Breast epithelium (tissue), 4 donors: ENCODE results near the gene CASK. TPM values are rescaled to one million over a fixed set of nuclear protein-coding genes. Genes with fewer than 3 reads are reported as not detected.
"Not testable (repeated sequence)": the region's sequence is repeated elsewhere in the genome, so short reads cannot be mapped to it uniquely, and the experiment has no call there.

ENCODE experiments used
- DNase-seq, 2 donors: peaks; one replicate each; pipeline ENCODE4 v3.0.0-alpha.2; 2019; ENCODE audit warnings: low spot score in 2 of 2
- H3K27ac ChIP-seq, 2 donors: fragments of 200-600 bp; sonication (generic) in 1 of 2; one replicate each; pipeline ENCODE4 v1.5.1; 2016 to 2019; ENCODE audit warnings: mild to moderate bottlenecking in 1 of 2
- H3K27me3 ChIP-seq, 2 donors: fragments of 200-600 bp; sonication (generic) in 1 of 2; one replicate each; pipeline versions ENCODE4 v1.5.1 to v1.6.0; 2017 to 2019; ENCODE audit warnings: control low read depth in 1 of 2, mild to moderate bottlenecking in 1 of 2
- H3K36me3 ChIP-seq: fragments of 200-600 bp; one replicate; pipeline ENCODE4 v1.5.1; 2019
- H3K4me1 ChIP-seq, 2 donors: fragments of 200-600 bp; sonication (generic); one replicate each; pipeline ENCODE4 v1.5.1; 2016 to 2019; ENCODE audit warnings: control low read depth in 1 of 2
- H3K4me3 ChIP-seq, 3 donors: fragments of 200-600 bp; sonication (generic); 1 replicate in 2 of 3; 2 replicates in 1 of 3; pipeline ENCODE4 v1.5.1; 2016 to 2019; ENCODE audit warnings: mild to moderate bottlenecking in 3 of 3, moderate library complexity in 2 of 3
- H3K9me3 ChIP-seq, 2 donors: fragments of 200-600 bp; sonication (generic) in 1 of 2; one replicate each; pipeline ENCODE4 v1.5.1; 2016 to 2019; ENCODE audit warnings: control low read depth in 1 of 2
- POLR2A ChIP-seq: fragments of 450-650 bp; IDR thresholded peaks from one replicate; pipeline ENCODE4 v1.6.1; 2016; ENCODE audit warnings: antibody characterized with exemption, mild to moderate bottlenecking, moderate library complexity
- POLR2AphosphoS5 ChIP-seq, 3 donors: sonication (generic); formaldehyde crosslinking; IDR thresholded peaks; one replicate each; pipeline ENCODE4 v1.6.1; 2017; ENCODE audit warnings: antibody characterized with exemption in 3 of 3
- intact Hi-C: fragments of 100-400 bp; cut with DNase I; formaldehyde crosslinking; loops from one replicate; pipeline ENCODE4 v1.15.1; 2023; ENCODE audit warnings: low total_unique reads
- total RNA-seq, 3 donors: library from RNA; depleted of rRNA; stranded (reverse); fragments of >200 nt; gene quantifications; one replicate each; pipeline ENCODE4 v1.1.0, GENCODE V29; 2016
- TF ChIP-seq, protein P1 (sequence below), 3 donors: fragments of 450-650 bp; IDR thresholded peaks; one replicate each; pipeline ENCODE4 v1.5.1; 2016 to 2017; ENCODE audit warnings: antibody characterized with exemption in 3 of 3, mild to moderate bottlenecking in 3 of 3, moderate library complexity in 3 of 3

Gene CASK
- total RNA-seq, 3 donors from 2014 or later = 34.4 to 103 (median 52.4) TPM

DNA sequence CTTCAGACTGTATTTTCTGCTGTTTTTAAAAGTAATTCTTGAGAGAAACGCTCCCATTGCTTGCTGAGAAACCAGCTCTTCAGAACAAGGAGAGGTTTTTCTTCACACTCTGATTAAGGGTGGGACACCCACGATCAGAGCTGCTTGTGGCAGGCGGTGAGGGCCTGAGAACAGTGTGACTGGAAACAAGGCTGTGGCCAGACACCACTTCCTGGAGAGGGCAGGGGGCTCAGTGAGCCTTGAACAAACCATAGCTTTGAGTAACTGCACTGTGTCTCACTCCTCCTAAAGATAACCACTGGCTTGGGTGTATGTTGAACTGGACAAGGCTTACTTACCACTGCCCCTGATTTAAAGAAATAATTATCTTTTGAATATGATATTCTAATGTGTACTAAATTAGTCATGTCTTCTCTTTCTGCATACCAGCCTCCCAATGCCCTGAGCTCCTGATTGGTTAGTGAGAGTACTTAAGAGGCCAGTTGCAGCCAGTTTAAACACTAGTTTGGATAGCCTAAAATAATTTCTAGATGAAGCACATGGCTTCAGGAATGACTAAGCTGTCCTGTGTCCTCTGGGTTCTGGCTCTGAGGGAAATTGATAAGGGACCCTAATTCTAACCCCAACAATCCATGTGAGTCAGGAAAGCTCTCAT, 203.1 kb downstream of the CASK start:
- Histone ChIP-seq H3K27ac (no peak overlapping the region), H3K27me3 (peaks cover 0 to 23% of the 10 kb centered on the region in 2 donors), H3K4me1 (no peaks in the 10 kb centered on the region), H3K9me3 (peaks cover 0 to 20% of the 10 kb centered on the region in 2 donors), H3K4me3 (no peak overlapping the region), H3K36me3 (no peaks in the 10 kb centered on the region)
- intact Hi-C loops = no loop called here
- no peak for DNase-seq
- TF ChIP-seq, protein P1, sequence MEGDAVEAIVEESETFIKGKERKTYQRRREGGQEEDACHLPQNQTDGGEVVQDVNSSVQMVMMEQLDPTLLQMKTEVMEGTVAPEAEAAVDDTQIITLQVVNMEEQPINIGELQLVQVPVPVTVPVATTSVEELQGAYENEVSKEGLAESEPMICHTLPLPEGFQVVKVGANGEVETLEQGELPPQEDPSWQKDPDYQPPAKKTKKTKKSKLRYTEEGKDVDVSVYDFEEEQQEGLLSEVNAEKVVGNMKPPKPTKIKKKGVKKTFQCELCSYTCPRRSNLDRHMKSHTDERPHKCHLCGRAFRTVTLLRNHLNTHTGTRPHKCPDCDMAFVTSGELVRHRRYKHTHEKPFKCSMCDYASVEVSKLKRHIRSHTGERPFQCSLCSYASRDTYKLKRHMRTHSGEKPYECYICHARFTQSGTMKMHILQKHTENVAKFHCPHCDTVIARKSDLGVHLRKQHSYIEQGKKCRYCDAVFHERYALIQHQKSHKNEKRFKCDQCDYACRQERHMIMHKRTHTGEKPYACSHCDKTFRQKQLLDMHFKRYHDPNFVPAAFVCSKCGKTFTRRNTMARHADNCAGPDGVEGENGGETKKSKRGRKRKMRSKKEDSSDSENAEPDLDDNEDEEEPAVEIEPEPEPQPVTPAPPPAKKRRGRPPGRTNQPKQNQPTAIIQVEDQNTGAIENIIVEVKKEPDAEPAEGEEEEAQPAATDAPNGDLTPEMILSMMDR (IDR thresholded peaks at IDR 0.05) = no peak
- no peak for TF ChIP-seq POLR2AphosphoS5 (IDR thresholded peaks at IDR 0.05)
- TF ChIP-seq POLR2A = no peak

DNA sequence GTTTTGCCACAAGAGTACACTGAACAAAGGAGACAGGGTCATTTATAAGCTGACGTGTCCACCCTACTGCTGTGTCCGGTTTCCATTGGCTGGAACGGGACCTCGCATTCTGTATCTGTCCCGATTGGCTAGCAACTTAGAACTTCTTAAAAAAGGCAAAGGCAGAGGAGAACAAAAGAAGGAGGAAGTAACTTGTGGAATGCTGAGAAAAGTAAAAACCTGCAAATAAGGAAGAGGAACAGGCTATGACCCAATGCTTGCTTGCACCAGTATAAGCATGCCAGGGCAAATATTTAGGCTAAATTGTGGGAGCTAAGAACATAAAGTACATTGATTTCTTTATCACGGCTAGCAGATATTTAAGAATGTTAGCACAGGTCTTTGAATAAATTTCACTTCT, 203.7 kb downstream of the CASK start:
- Histone ChIP-seq H3K9me3 (peaks cover 0 to 20% of the 10 kb centered on the region in 2 donors), H3K27me3 (peaks cover 0 to 20% of the 10 kb centered on the region in 2 donors)
- intact Hi-C loops, H3K4me3 ChIP-seq, H3K4me1 ChIP-seq, DNase-seq, H3K27ac ChIP-seq, H3K36me3 ChIP-seq: not testable (repeated sequence)

DNA sequence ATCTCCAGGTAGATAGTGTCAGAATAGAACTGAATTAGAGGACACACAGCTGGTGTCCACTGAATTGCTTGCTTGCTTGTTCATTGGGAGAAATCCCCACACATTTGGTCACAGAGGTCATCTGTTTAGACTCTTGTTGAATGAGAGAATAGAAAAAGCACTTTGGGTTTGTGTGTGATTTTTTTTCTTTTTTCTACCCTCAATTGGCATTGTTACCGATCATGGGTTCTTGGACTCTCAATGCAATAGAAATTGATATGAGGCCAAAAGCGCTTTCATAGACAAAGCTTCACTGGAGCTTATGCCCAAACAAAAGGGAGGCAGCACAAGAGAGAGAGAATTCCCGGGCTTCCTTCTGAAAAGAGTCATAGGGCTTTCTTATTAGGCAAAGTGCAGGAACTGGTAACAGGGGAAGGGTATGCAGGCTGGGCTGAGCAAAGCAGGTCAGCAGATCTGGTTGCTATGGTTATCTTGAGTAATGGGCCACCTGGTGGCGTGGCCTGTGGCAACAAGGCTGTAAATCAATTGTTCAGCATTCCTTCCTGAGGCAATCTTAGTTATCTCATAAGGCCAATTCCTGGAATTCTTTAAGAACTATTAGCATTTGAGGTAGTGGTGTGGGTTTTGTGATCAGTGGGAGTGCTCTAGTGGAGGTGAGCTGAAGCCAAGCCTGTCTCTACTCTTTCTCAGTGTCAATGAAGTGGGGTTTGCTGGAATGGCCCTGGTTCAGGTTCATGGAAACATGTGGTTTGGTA, 204.7 kb downstream of the CASK start:
- intact Hi-C loops = no loop called here
- Histone ChIP-seq H3K27me3 (peaks cover 0 to 18% of the 10 kb centered on the region in 2 donors), H3K4me1 (no peaks in the 10 kb centered on the region), H3K36me3 (no peaks in the 10 kb centered on the region), H3K27ac (no peak overlapping the region), H3K4me3 (no peak overlapping the region), H3K9me3 (peaks cover 0 to 20% of the 10 kb centered on the region in 2 donors)
- DNase-seq = no peak
- TF ChIP-seq POLR2A (no peak), POLR2AphosphoS5 (IDR thresholded peaks at IDR 0.05) (no peak)
- TF ChIP-seq, protein P1 (IDR thresholded peaks at IDR 0.05) = no peak

DNA sequence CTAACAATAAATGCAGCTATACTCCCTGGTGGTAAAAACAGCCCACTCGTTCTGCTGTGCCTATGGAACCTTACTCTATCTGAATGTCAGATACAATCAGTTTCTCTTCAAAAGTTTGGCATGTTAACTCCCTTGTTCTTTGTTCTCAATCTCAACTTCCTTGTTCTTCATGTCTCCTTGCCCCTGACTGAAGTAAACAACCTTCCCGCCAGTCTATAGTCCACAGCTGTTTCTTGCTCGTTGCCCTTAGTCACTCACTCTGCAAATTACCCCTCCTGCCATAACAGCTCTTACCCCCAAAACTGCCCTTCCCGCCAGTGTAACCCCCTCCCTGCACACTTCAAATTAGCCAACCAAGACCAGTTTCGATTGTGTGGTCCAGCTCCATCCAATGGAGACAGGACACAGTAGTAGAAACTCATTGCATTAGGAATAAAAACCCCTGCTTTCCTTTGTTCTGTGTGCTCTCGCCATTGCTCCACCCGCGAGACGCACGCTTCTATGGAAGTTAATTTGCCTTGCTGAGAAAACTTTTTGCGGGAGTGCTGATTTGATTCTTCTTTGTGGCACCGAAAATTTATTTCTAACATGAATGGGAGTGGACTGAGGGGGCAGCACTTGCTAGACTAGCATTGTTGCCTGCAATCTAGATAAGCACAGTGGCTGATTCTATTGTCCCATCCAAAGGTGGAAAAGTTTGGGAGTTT, 206.4 kb downstream of the CASK start:
- TF ChIP-seq, protein P1 (IDR thresholded peaks at IDR 0.05) = no peak
- TF ChIP-seq POLR2A (no peak), POLR2AphosphoS5 (IDR thresholded peaks at IDR 0.05) (no peak)
- intact Hi-C loops = no loop called here

DNA sequence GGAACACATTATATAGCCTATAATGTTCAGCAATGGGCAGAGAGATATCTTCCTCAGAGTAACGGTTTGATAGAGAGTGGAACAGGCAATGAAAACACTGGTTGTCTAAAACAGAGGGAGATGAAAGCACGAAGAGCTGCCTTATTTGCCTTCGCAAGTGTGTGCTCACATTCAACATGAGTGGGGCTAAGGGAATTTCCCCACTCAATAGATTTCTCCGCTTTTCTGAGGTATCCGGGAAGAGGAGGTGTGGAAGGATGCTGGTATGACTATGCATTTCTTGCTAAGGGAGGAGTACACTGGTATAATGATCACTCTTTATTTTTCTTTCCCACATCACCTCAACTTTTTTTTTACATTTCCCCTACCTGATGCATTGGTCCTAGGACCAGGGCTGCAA, 207.1 kb downstream of the CASK start:
- intact Hi-C loops = no loop called here
- no peaks in the 10 kb centered on the region for H3K4me1 ChIP-seq
- H3K9me3 ChIP-seq = peaks cover 0 to 20% of the 10 kb centered on the region in 2 donors
- H3K27ac ChIP-seq = peak overlapping the region in 1 of 2 donors; percentile 17
- no peaks in the 10 kb centered on the region for H3K36me3 ChIP-seq
- no peak overlapping the region for H3K4me3 ChIP-seq
- DNase-seq = no peak
- TF ChIP-seq POLR2AphosphoS5 (IDR thresholded peaks at IDR 0.05) = no peak
- TF ChIP-seq, protein P1 (IDR thresholded peaks at IDR 0.05) = no peak
- no peak for TF ChIP-seq POLR2A
- H3K27me3 ChIP-seq = peaks cover 0 to 27% of the 10 kb centered on the region in 2 donors

More for the DNA sequence above, 206.4 kb downstream of the CASK start:
- H3K4me3 ChIP-seq = no peak overlapping the region
- H3K4me1 ChIP-seq = no peaks in the 10 kb centered on the region
- peaks cover 0 to 24% of the 10 kb centered on the region in 2 donors for H3K27me3 ChIP-seq
- no peaks in the 10 kb centered on the region for H3K36me3 ChIP-seq
- peaks cover 0 to 20% of the 10 kb centered on the region in 2 donors for H3K9me3 ChIP-seq
- DNase-seq = no peak
- H3K27ac ChIP-seq = peak overlapping the region in 1 of 2 donors; percentile 17
